ENCODE results near the gene FAIM2.

FAIM2 gene

GRCh38 chr12:49929581-49929980 is 25.9 kb upstream of the FAIM2 start:
- H3K27ac ChIP-seq = no peak overlapping the region
- TF ChIP-seq CTCF (conservative IDR thresholded peaks at IDR 0.05) (no peak), ZFX (IDR thresholded peaks at IDR 0.05) (no peak)

- H3K27ac ChIP-seq = no peak overlapping the region
- TF ChIP-seq ZFX (IDR thresholded peaks at IDR 0.05) = no peak
- no peak for TF ChIP-seq CTCF (conservative IDR thresholded peaks at IDR 0.05)
These were observed 24.8 kb upstream of the FAIM2 start for GRCh38 chr12:49928471-49928870.

- TF ChIP-seq CTCF (conservative IDR thresholded peaks at IDR 0.05) = no peak
These were observed 21.9 kb upstream of the FAIM2 start for GRCh38 chr12:49925433-49926204.

GRCh38 chr12:49924628-49925246 is 21.0 kb upstream of the FAIM2 start:
- no peak overlapping the region for H3K27ac ChIP-seq
- TF ChIP-seq CTCF (conservative IDR thresholded peaks at IDR 0.05) (no peak), ZFX (IDR thresholded peaks at IDR 0.05) (no peak)

More at GRCh38 chr12:49925433-49926204, 21.9 kb upstream of the FAIM2 start:
- no peak overlapping the region for H3K27ac ChIP-seq

GRCh38 chr12:49923880-49924556 is 20.3 kb upstream of the FAIM2 start:
- TF ChIP-seq ZFX (IDR thresholded peaks at IDR 0.05) (no peak), CTCF (conservative IDR thresholded peaks at IDR 0.05) (no peak)
- H3K27ac ChIP-seq = no peak overlapping the region

GRCh38 chr12:49923035-49923644 is 19.4 kb upstream of the FAIM2 start:
- no peak overlapping the region for H3K27ac ChIP-seq
- no peak for TF ChIP-seq ZFX (IDR thresholded peaks at IDR 0.05)
- no peak for TF ChIP-seq CTCF (conservative IDR thresholded peaks at IDR 0.05)

All from C4-2B (cell line).